BE2C (cell line): ENCODE data around the gene DSC1. TPM values are rescaled to one million over a fixed set of nuclear protein-coding genes. Genes with fewer than 3 reads are reported as not detected.
A peak's percentile ranks its signal among the peaks of the same experiment; 100 is the strongest.

ENCODE experiments used
- DNase-seq: peaks from one replicate; pipeline ENCODE4 v3.0.0-alpha.2; 2020
- H3K27me3 ChIP-seq: fragments of 250-450 bp; sonication (Bioruptor Pico); 2 replicates; pipeline ENCODE4 v1.5.1; 2020; ENCODE audit warnings: mild to moderate bottlenecking
- H3K36me3 ChIP-seq: fragments of 250-450 bp; sonication (Bioruptor Pico); 2 replicates; pipeline ENCODE4 v1.5.1; 2020; ENCODE audit warnings: mild to moderate bottlenecking
- H3K4me1 ChIP-seq: fragments of 250-450 bp; sonication (Bioruptor Pico); 2 replicates; pipeline ENCODE4 v1.5.1; 2020
- H3K4me3 ChIP-seq: 2 replicates; pipeline ENCODE4 v1.5.1; 2011; ENCODE audit warnings: low read depth, low read length
- H3K9me3 ChIP-seq: fragments of 250-450 bp; sonication (Bioruptor Pico); 2 replicates; pipeline ENCODE4 v1.5.1; 2020
- CTCF ChIP-seq: IDR thresholded peaks from 2 replicates; pipeline ENCODE4 v1.5.1; 2012; ENCODE audit warnings: mild to moderate bottlenecking, low read depth, low read length
- polyA plus RNA-seq: library from polyadenylated mRNA; unstranded; fragments of >200 nt; gene quantifications from one replicate; pipeline ENCODE4 v1.2.1, GENCODE V29; 2012; ENCODE audit warnings: low read depth, missing spikeins; ENCODE audit not compliant: insufficient read length, insufficient read depth

DSC1 gene
- polyA plus RNA-seq = not detected

GRCh38 chr18:31162825-31163435, at the start of gene DSC1:
Gene DSC1, minus strand, starts transcription at chr18:31162856. Its CDS starts 262 bp downstream, at chr18:31162594.
- no peaks in the 10 kb centered on the region for H3K9me3 ChIP-seq
- no peak within 1 kb of the TSS for H3K4me3 ChIP-seq
- H3K4me1 ChIP-seq = no peaks in the 10 kb centered on the region
- TF ChIP-seq CTCF = no peak
- DNase-seq = no peak
- no peaks in the 10 kb centered on the region for H3K27me3 ChIP-seq
- H3K36me3 ChIP-seq = no peaks in the 10 kb centered on the region

- H3K4me1 ChIP-seq = no peaks in the 10 kb centered on the region
- TF ChIP-seq CTCF = no peak
- H3K27me3 ChIP-seq = no peaks in the 10 kb centered on the region
- H3K4me3 ChIP-seq = no peak overlapping the region
- no peaks in the 10 kb centered on the region for H3K36me3 ChIP-seq
- H3K9me3 ChIP-seq = no peaks in the 10 kb centered on the region
- no peak for DNase-seq
Measured at GRCh38 chr18:31211047-31211446, 48.4 kb upstream of the DSC1 start.

- Histone ChIP-seq H3K27me3 (no peaks in the 10 kb centered on the region), H3K36me3 (no peaks in the 10 kb centered on the region), H3K4me3 (no peak overlapping the region), H3K9me3 (no peaks in the 10 kb centered on the region), H3K4me1 (no peaks in the 10 kb centered on the region)
- no peak for DNase-seq
- no peak for TF ChIP-seq CTCF
Measured at GRCh38 chr18:31209041-31209440, 46.4 kb upstream of the DSC1 start.

GRCh38 chr18:31207391-31207790, 44.7 kb upstream of the DSC1 start:
- no peak for DNase-seq
- no peaks in the 10 kb centered on the region for H3K4me1 ChIP-seq
- no peak for TF ChIP-seq CTCF

DNA sequence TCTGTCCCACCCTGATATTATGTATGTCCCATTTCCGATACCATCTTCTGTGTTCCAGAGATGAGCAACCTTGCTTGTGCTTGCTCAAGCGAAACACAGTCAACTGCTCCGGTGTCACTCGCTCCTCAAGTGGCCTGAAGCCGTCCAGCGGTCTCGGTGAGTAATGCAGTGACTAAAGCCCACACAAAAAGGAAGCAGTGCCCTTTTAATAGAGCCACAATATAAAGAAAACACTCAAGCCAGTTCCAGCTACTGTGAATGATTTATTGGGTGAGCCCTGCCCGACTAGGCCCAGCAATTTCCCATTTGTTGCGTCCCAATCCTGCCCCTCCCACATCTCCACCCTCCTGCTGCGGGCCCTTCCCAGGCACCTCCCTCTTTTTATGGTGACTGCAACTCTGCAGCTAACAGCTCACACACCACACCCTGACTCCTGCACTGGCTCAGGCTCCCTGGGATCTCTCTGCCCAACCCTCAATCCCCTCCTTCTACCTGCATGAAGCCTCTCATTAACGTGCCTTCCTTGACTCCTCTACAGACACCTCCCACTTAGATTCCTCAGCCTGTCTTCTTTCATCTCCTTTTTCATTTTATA, 44.2 kb upstream of the DSC1 start:
- no peaks in the 10 kb centered on the region for H3K27me3 ChIP-seq
- no peak for TF ChIP-seq CTCF
- H3K9me3 ChIP-seq = no peaks in the 10 kb centered on the region
- H3K4me1 ChIP-seq = no peaks in the 10 kb centered on the region
- DNase-seq = peak; percentile 7
- H3K4me3 ChIP-seq = no peak overlapping the region
- no peaks in the 10 kb centered on the region for H3K36me3 ChIP-seq

More at GRCh38 chr18:31207391-31207790, 44.7 kb upstream of the DSC1 start:
- Histone ChIP-seq H3K4me3 (no peak overlapping the region), H3K9me3 (no peaks in the 10 kb centered on the region), H3K27me3 (no peaks in the 10 kb centered on the region), H3K36me3 (no peaks in the 10 kb centered on the region)

GRCh38 chr18:31206071-31206470, 43.4 kb upstream of the DSC1 start:
- Histone ChIP-seq H3K27me3 (no peaks in the 10 kb centered on the region), H3K9me3 (no peaks in the 10 kb centered on the region), H3K4me3 (no peak overlapping the region), H3K36me3 (no peaks in the 10 kb centered on the region), H3K4me1 (no peaks in the 10 kb centered on the region)
- no peak for TF ChIP-seq CTCF
- no peak for DNase-seq
